Neutrophil (primary cell): ENCODE data around the gene ETFRF1.

Source experiments
- H3K27ac ChIP-seq: fragments of 200-600 bp; sonication (generic); 2 replicates; pipeline ENCODE4 v1.5.1; 2016; ENCODE audit warnings: mild to moderate bottlenecking, moderate library complexity
- H3K27me3 ChIP-seq: fragments of 200-600 bp; sonication (generic); 2 replicates; pipeline ENCODE4 v1.6.0; 2016; ENCODE audit warnings: mild to moderate bottlenecking
- H3K36me3 ChIP-seq: fragments of 200-600 bp; sonication (generic); 2 replicates; pipeline ENCODE4 v1.5.1; 2017
- H3K4me1 ChIP-seq, 2 experiments: fragments of 200-600 bp in 1 of 2; sonication (generic) in 1 of 2; 1 replicate in 1 of 2; 2 replicates in 1 of 2; pipeline versions ENCODE4 v1.5.1 to v1.6.1; 2013 to 2016; ENCODE audit warnings: low read depth in 1 of 2, low read length in 1 of 2, mild to moderate bottlenecking in 1 of 2, moderate library complexity in 1 of 2; ENCODE audit not compliant: control insufficient read depth in 1 of 2, insufficient read depth in 1 of 2
- H3K4me3 ChIP-seq, 2 experiments: fragments of 200-600 bp in 1 of 2; sonication (generic) in 1 of 2; 1 replicate in 1 of 2; 2 replicates in 1 of 2; pipeline ENCODE4 v1.5.1; 2013 to 2016; ENCODE audit warnings: low read depth in 1 of 2, low read length in 1 of 2, mild to moderate bottlenecking in 1 of 2, moderate library complexity in 1 of 2
- H3K9me3 ChIP-seq: fragments of 200-600 bp; sonication (generic); 2 replicates; pipeline ENCODE4 v1.5.1; 2016
- CTCF ChIP-seq: fragments of 200-600 bp; sonication (generic); IDR thresholded peaks from 2 replicates; pipeline ENCODE4 v1.5.1; 2016; ENCODE audit warnings: antibody characterized with exemption

Gene ETFRF1

DNA sequence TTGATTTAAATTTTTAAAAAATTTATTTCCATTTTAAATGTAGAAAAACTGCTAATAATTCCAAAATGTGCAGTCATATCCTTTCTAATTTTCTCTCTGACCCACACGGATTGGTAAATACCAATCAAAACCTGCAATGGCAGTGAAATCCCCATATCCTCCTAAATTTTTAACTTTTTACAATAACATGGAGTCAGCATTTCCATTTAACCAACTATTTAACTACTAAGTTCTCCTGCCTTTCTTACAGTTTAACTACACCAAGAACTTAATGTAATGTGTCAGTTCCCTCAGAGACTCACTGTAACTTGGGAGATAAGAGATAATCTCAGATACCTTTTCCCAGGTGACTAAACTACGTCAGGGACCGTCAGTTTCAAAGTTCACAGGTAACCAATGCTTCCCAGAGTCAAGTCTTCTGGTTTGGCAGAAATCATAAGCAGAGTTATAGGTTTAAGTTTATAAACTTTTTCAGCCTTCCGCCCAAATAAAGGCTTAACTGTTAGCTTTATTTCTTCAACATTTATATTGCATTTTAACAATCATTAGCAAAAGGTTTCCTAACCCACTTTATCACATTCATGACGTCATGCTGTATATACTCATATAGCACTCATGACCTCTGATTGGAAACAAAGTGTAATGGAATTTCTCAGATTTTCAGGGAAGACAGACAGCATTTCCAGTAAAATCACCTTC lies 48.1 kb downstream of the ETFRF1 start:
- Histone ChIP-seq H3K27me3 (no peaks in the 10 kb centered on the region), H3K4me3 (no peak overlapping the region), H3K4me1 (no peaks in the 10 kb centered on the region), H3K27ac (no peak overlapping the region), H3K9me3 (no peaks in the 10 kb centered on the region), H3K36me3 (peaks cover 43% of the 10 kb centered on the region)
- no peak for TF ChIP-seq CTCF

DNA sequence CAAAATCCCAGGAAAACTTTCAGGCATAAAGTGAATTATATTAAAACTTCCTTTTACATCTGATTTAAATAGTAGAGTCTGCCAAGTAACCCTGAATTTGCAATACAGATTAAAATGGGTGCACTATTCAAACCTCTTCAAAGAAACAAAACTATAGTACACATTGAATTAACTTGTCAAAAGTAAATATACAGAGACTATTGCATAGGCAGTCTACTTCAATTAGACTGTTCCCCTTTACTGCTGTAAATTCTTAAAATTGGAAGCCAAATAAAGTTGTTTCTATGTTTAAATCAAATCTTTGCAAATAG lies 48.6 kb downstream of the ETFRF1 start:
- Histone ChIP-seq H3K4me3 (no peak overlapping the region), H3K27ac (no peak overlapping the region), H3K36me3 (peaks cover 41% of the 10 kb centered on the region), H3K4me1 (no peaks in the 10 kb centered on the region), H3K27me3 (no peaks in the 10 kb centered on the region), H3K9me3 (no peaks in the 10 kb centered on the region)
- TF ChIP-seq CTCF, result no peak

- Histone ChIP-seq H3K4me3 (no peak overlapping the region), H3K27me3 (no peaks in the 10 kb centered on the region), H3K4me1 (peaks cover 11 to 15% of the 10 kb centered on the region in 2 experiments), H3K27ac (no peak overlapping the region), H3K36me3 (peaks cover 34% of the 10 kb centered on the region), H3K9me3 (no peaks in the 10 kb centered on the region)
- no peak for TF ChIP-seq CTCF
These were observed 50.5 kb downstream of the ETFRF1 start for GRCh38 chr12:25245491-25245890.

GRCh38 chr12:25248137-25248536 lies 53.1 kb downstream of the ETFRF1 start:
- Histone ChIP-seq H3K27me3 (peaks cover 8% of the 10 kb centered on the region), H3K4me1 (peaks cover 11 to 20% of the 10 kb centered on the region in 2 experiments), H3K4me3 (no peak overlapping the region), H3K9me3 (no peaks in the 10 kb centered on the region), H3K27ac (no peak overlapping the region), H3K36me3 (peaks cover 28% of the 10 kb centered on the region)
- no peak for TF ChIP-seq CTCF

- peaks cover 22% of the 10 kb centered on the region for H3K36me3 ChIP-seq
- H3K4me3 ChIP-seq, result peak overlapping the region in 1 of 2 experiments; percentile 98
- H3K4me1 ChIP-seq, result peaks cover 11 to 20% of the 10 kb centered on the region in 2 experiments
- H3K27ac ChIP-seq, result no peak overlapping the region
- TF ChIP-seq CTCF, result no peak
- H3K27me3 ChIP-seq, result peaks cover 8% of the 10 kb centered on the region
- no peaks in the 10 kb centered on the region for H3K9me3 ChIP-seq
These were observed 53.7 kb downstream of the ETFRF1 start for GRCh38 chr12:25248732-25249131.
